ENCODE measurements around the gene PROB1.

DNA sequence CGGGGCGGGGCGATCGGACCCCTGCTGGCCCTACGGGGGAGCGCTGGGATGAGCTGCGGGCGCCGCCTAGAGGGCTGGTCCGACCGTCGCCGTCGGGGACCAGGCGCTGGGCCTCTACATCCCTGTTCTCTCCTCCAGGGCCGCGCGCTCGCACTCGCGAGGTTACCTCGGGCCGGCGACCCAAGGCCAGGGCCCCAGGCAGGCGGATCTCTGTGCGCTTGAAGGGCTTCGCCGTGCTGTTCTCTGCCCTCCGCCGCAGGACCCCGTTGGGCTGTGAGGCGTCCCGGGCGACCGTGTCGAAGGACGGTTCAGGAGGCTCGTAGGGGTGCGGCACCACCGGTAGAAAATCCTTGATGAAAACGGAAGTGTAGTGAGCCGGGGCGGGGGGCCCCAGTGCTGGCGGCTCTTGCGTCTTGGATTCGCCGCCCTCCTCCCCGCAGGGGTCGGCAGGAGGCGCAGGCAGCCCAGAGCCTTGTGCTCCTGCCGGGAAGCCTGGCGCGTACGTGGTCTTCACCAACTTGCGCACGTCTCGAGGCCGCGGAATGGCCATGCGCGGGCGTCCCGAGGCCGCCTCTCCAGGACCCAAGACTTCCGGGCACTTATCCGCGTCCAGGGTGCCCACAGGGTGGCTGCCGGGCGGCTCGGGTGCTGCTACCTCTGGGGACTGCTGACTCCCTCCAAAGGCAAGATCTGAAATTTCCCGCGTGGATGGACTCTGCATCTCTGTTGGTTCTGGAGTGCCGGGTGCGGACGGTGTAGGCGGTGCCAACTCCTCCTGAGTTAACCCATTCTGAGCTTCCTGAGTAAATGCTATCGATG is 2.0 kb downstream of the PROB1 start:
- TF ChIP-seq FOXP1 (IDR thresholded peaks at IDR 0.05) (no peak), FOXP1 (CRISPR knock-in tag; IDR thresholded peaks at IDR 0.05) (no peak), BCL6 (CRISPR knock-in tag; IDR thresholded peaks at IDR 0.05) (no peak), MBNL3 (CRISPR knock-in tag; conservative IDR thresholded peaks at IDR 0.05) (no peak), POLR2A (IDR thresholded peaks at IDR 0.05; ENCODE audit: insufficient read depth in 1 of 2, low read depth in 2 of 2, low read length in 2 of 2) (no peak)
